Mesenchymal stem cell (in vitro differentiated cells and primary cell): ENCODE results near the gene FLT4.

ENCODE experiments used
- DNase-seq: peaks from one replicate; pipeline ENCODE4 v3.0.0-alpha.2; 2013
- H2AFZ ChIP-seq: one replicate; pipeline ENCODE4 v1.6.1; 2013; ENCODE audit warnings: low read depth, mild to moderate bottlenecking, control low read depth, inconsistent platforms, low read length, moderate library complexity
- H2AK5ac ChIP-seq: 2 replicates; pipeline ENCODE4 v1.6.1; 2013; ENCODE audit warnings: low read length, moderate library complexity, mild to moderate bottlenecking, inconsistent platforms; ENCODE audit not compliant: severe bottlenecking
- H2BK120ac ChIP-seq: one replicate; pipeline ENCODE4 v1.6.1; 2013; ENCODE audit warnings: low read depth, mild to moderate bottlenecking, inconsistent platforms, low read length, moderate library complexity
- H2BK12ac ChIP-seq, 2 experiments: one replicate each; pipeline ENCODE4 v1.6.1; 2013; ENCODE audit warnings: inconsistent platforms in 2 of 2, low read length in 2 of 2, mild to moderate bottlenecking in 2 of 2, moderate library complexity in 2 of 2, control low read depth in 1 of 2
- H2BK15ac ChIP-seq: one replicate; pipeline ENCODE4 v1.6.1; 2013; ENCODE audit warnings: mild to moderate bottlenecking, low read depth, inconsistent platforms; ENCODE audit not compliant: poor library complexity, severe bottlenecking
- H2BK5ac ChIP-seq: 2 replicates; pipeline ENCODE4 v1.6.1; 2013; ENCODE audit warnings: low read depth, mild to moderate bottlenecking, low read length, control low read depth, inconsistent platforms; ENCODE audit not compliant: poor library complexity, severe bottlenecking
- H3K14ac ChIP-seq, 2 experiments: one replicate each; pipeline ENCODE4 v1.6.1; 2013; ENCODE audit warnings: inconsistent platforms in 2 of 2, low read length in 2 of 2, control low read depth in 1 of 2, mild to moderate bottlenecking in 1 of 2, moderate library complexity in 1 of 2
- H3K18ac ChIP-seq, 2 experiments: one replicate each; pipeline ENCODE4 v1.6.1; 2013; ENCODE audit warnings: inconsistent platforms in 2 of 2, low read length in 2 of 2, control low read depth in 1 of 2, low read depth in 1 of 2, mild to moderate bottlenecking in 1 of 2
- H3K23ac ChIP-seq, 2 experiments: one replicate each; pipeline ENCODE4 v1.6.1; 2013; ENCODE audit warnings: inconsistent platforms in 2 of 2, low read length in 2 of 2, mild to moderate bottlenecking in 2 of 2, moderate library complexity in 2 of 2, control low read depth in 1 of 2
- H3K27ac ChIP-seq: 2 replicates; pipeline ENCODE4 v1.5.1; 2013; ENCODE audit warnings: mild to moderate bottlenecking, moderate library complexity, low read length, control low read depth, inconsistent platforms; ENCODE audit not compliant: poor library complexity, severe bottlenecking
- H3K27me3 ChIP-seq, 2 experiments: 2 replicates each; pipeline versions ENCODE4 v1.6.1 to v1.7.0; 2013; ENCODE audit warnings: low read length in 2 of 2, mild to moderate bottlenecking in 2 of 2, moderate library complexity in 2 of 2, control low read depth in 1 of 2, inconsistent platforms in 1 of 2; ENCODE audit not compliant: control insufficient read depth in 1 of 2, insufficient read depth in 1 of 2
- H3K36me3 ChIP-seq, 2 experiments: 2 replicates each; pipeline versions ENCODE4 v1.6.1 to v1.7.0; 2013; ENCODE audit warnings: low read length in 2 of 2, control low read depth in 1 of 2, inconsistent platforms in 1 of 2, low read depth in 1 of 2, mild to moderate bottlenecking in 1 of 2; ENCODE audit not compliant: insufficient read depth in 2 of 2, control insufficient read depth in 1 of 2
- H3K4ac ChIP-seq, 2 experiments: one replicate each; pipeline ENCODE4 v1.6.1; 2013; ENCODE audit warnings: inconsistent platforms in 2 of 2, low read length in 2 of 2, mild to moderate bottlenecking in 2 of 2, moderate library complexity in 2 of 2, control low read depth in 1 of 2, low read depth in 1 of 2
- H3K4me1 ChIP-seq: 2 replicates; pipeline ENCODE4 v1.6.1; 2013; ENCODE audit warnings: low read depth, low read length, control low read depth; ENCODE audit not compliant: control insufficient read depth, insufficient read depth
- H3K4me2 ChIP-seq: 2 replicates; pipeline ENCODE4 v1.6.1; 2013; ENCODE audit warnings: low read length, mild to moderate bottlenecking, inconsistent platforms; ENCODE audit not compliant: poor library complexity, severe bottlenecking
- H3K4me3 ChIP-seq, 2 experiments: 2 replicates each; pipeline versions ENCODE4 v1.5.1 to v1.7.0; 2013; ENCODE audit warnings: low read length in 2 of 2, mild to moderate bottlenecking in 2 of 2, control low read depth in 1 of 2, low read depth in 1 of 2; ENCODE audit not compliant: insufficient read depth in 1 of 2
- H3K79me1 ChIP-seq: replicated peaks from 2 replicates; pipeline ENCODE4 v1.6.1; 2013; ENCODE audit warnings: mild to moderate bottlenecking, control low read depth, low read length, inconsistent platforms; ENCODE audit not compliant: poor library complexity, severe bottlenecking
- H3K9ac ChIP-seq: 2 replicates; pipeline ENCODE4 v1.7.0; 2013; ENCODE audit warnings: mild to moderate bottlenecking, low read length, moderate library complexity
- H3K9me3 ChIP-seq: 2 replicates; pipeline ENCODE4 v1.7.0; 2013; ENCODE audit warnings: mild to moderate bottlenecking, low read length; ENCODE audit not compliant: control insufficient read depth
- H4K8ac ChIP-seq: one replicate; pipeline ENCODE4 v1.6.1; 2013; ENCODE audit warnings: inconsistent platforms, mild to moderate bottlenecking, low read length, moderate library complexity
- H4K91ac ChIP-seq: one replicate; pipeline ENCODE4 v1.6.1; 2013; ENCODE audit warnings: mild to moderate bottlenecking, low read length, inconsistent platforms
- WGBS: methylation state at CpG from one replicate; pipeline ENCODE4 v1.1.7; 2013; ENCODE audit warnings: mixed read lengths; 5-methylcytosine and 5-hydroxymethylcytosine counted together

FLT4 gene

DNA sequence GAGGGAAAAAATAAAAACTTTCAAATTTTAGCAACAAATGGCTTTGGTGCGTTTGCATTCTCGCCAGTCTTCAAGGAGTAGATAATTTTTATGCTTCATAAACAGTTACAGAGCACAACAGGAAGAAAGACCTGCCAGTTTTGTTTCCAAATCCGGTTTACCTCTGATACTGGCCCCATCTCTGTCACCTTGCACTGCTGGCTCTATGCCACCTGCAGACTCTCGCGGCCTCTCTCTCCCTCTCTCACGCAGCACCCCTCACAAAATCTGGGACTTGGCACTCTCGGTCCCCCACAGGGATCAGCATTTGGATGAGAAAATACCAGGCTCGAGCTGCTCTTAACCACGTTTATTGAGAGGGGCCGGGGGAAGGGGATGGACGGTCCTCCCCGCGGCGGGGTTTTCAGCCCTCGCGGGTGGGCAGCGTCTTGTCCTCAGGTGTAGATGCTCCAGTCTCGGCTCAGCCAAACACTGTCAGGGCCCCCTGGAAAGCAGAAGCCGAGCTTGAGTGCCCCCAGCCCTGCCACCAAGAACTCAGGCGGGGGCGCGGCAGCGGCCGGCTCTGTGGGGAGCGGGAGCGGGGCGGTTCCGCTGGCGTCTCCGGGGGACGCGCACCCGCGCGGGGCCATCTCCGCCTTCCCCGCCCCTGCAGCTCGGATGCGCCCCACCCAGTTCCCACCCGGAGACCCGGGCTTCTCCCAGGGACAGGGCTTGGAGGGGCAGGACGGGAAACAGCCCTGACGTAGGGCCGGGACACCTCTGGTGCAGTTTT lies 59.4 kb downstream of the FLT4 start:
- H2AK5ac ChIP-seq = no peak overlapping the region
- 17% methylated on average over 43 of the region's 44 CpGs for WGBS
- H3K4me1 ChIP-seq = peaks cover 20% of the 10 kb centered on the region
- no peak overlapping the region for H4K91ac ChIP-seq
- H3K27me3 ChIP-seq = peaks cover 57 to 63% of the 10 kb centered on the region in 2 experiments
- H3K27ac ChIP-seq = no peak overlapping the region
- H3K18ac ChIP-seq = no peak overlapping the region
- no peak overlapping the region for H3K4ac ChIP-seq
- H2BK5ac ChIP-seq = no peak overlapping the region
- no peak overlapping the region for H2BK12ac ChIP-seq
- no peak overlapping the region for H4K8ac ChIP-seq
- H3K79me1 ChIP-seq = no peaks in the 10 kb centered on the region
- H3K9me3 ChIP-seq = no peaks in the 10 kb centered on the region
- H2BK15ac ChIP-seq = no peak overlapping the region
- H3K36me3 ChIP-seq = no peaks in the 10 kb centered on the region
- DNase-seq = no peak
- no peak overlapping the region for H2AFZ ChIP-seq
- no peak overlapping the region for H3K23ac ChIP-seq
- H3K14ac ChIP-seq = no peak overlapping the region
- H3K4me3 ChIP-seq = peak overlapping the region in 1 of 2 experiments; percentile 20
- H3K4me2 ChIP-seq = peak overlapping the region; percentile 24
- H2BK120ac ChIP-seq = no peak overlapping the region
- no peak overlapping the region for H3K9ac ChIP-seq

DNA sequence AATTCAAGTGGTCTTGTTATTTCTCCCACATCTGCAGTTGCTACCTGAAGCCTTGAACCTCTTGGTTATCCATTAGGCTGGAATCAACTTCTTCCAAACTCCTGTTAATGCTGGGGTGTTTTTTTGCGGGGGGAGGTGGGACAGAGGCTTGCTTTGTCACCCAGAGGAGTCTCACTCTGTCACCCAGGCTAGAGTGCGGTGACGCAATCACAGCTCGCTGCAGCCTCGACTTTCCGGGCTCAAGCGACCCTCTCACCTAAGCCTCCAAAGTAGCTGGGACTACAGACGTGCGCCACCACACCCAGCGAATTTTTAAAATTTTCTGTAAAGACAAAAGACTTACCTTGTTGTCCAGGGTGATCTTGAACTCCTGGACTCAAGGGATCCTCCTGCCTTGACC lies 62.5 kb downstream of the FLT4 start:
- WGBS = 90% methylated on average over 10 of the region's 10 CpGs

DNA sequence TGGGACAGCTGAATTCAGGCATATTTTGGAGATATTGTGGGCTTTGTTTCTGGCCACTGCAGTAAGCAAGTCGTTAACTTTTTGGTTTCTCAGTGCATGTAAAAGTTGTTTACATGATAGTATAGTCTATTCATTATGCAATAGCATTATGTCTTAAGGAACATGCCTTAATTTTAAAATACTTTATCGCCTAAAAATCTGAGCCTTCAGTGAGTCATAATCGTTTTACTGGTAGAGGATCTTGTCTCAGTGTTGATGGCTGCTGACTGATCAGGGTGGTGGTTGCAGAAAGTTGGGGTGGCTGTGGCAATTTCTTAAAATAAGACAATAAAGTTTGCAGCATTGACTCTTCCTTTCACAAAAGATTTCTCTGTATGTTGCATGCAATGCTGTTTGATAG lies 63.2 kb downstream of the FLT4 start:
- Histone ChIP-seq H3K27ac (no peak overlapping the region), H2BK12ac (no peak overlapping the region), H2BK5ac (no peak overlapping the region), H2AK5ac (no peak overlapping the region), H2AFZ (no peak overlapping the region), H3K4ac (no peak overlapping the region), H2BK15ac (no peak overlapping the region), H3K9ac (no peak overlapping the region), H3K27me3 (peaks cover 34 to 38% of the 10 kb centered on the region in 2 experiments), H3K4me2 (no peak overlapping the region), H3K14ac (no peak overlapping the region), H3K4me3 (no peak overlapping the region), H3K79me1 (no peaks in the 10 kb centered on the region), H3K36me3 (no peaks in the 10 kb centered on the region), H3K23ac (no peak overlapping the region), H3K4me1 (peaks cover 12% of the 10 kb centered on the region), H3K18ac (no peak overlapping the region), H4K8ac (no peak overlapping the region), H3K9me3 (no peaks in the 10 kb centered on the region), H2BK120ac (no peak overlapping the region), H4K91ac (no peak overlapping the region)
- WGBS = 100% methylated on average over 3 of the region's 3 CpGs
- no peak for DNase-seq

More for the DNA sequence above, 62.5 kb downstream of the FLT4 start:
- Histone ChIP-seq H3K4me3 (no peak overlapping the region), H3K14ac (no peak overlapping the region), H3K9ac (no peak overlapping the region), H2BK15ac (no peak overlapping the region), H3K27ac (no peak overlapping the region), H2AK5ac (no peak overlapping the region), H3K4me2 (no peak overlapping the region), H2BK5ac (no peak overlapping the region), H3K27me3 (peaks cover 39 to 40% of the 10 kb centered on the region in 2 experiments), H3K9me3 (no peaks in the 10 kb centered on the region), H4K8ac (no peak overlapping the region), H3K36me3 (no peaks in the 10 kb centered on the region), H3K4me1 (peaks cover 18% of the 10 kb centered on the region), H2BK120ac (no peak overlapping the region), H3K18ac (no peak overlapping the region), H3K79me1 (no peaks in the 10 kb centered on the region), H3K4ac (no peak overlapping the region), H3K23ac (no peak overlapping the region), H4K91ac (no peak overlapping the region), H2AFZ (no peak overlapping the region), H2BK12ac (no peak overlapping the region)
- no peak for DNase-seq

DNA sequence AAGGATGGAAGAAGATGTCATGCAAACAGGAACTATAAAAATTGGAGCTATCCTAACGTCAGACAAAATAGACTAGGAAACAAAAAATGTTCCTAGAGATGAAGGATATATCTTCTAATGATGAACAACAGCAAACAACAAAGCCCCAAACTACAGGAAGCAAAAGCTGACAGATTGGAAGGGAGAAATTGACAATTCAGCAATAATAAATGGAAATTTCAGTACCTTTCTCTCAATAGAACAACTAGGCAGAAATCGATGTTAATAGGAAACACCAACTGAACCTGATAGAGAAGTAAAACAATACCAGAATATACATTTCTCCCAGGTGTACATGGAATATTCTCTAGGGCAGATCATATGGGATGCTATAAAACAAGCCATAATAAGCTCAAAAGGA lies 65.7 kb downstream of the FLT4 start:
- H3K4me2 ChIP-seq = no peak overlapping the region
- H3K27ac ChIP-seq = no peak overlapping the region
- H2AK5ac ChIP-seq = no peak overlapping the region
- H4K91ac ChIP-seq = no peak overlapping the region
- no peak overlapping the region for H2BK120ac ChIP-seq
- H2BK12ac ChIP-seq = no peak overlapping the region
- no peak overlapping the region for H3K4ac ChIP-seq
- WGBS = no CpG with 5 or more reads among the region's 2 CpGs
- no peak overlapping the region for H2BK5ac ChIP-seq
- no peak overlapping the region for H3K9ac ChIP-seq
- no peak overlapping the region for H2BK15ac ChIP-seq
- no peaks in the 10 kb centered on the region for H3K9me3 ChIP-seq
- H3K23ac ChIP-seq = no peak overlapping the region
- no peak overlapping the region for H3K18ac ChIP-seq
- no peak overlapping the region for H3K14ac ChIP-seq
- no peak for DNase-seq
- H2AFZ ChIP-seq = no peak overlapping the region
- H3K79me1 ChIP-seq = no peaks in the 10 kb centered on the region
- no peaks in the 10 kb centered on the region for H3K4me1 ChIP-seq
- peaks cover 0 to 8% of the 10 kb centered on the region in 2 experiments for H3K36me3 ChIP-seq
- H3K27me3 ChIP-seq = peaks cover 10 to 16% of the 10 kb centered on the region in 2 experiments
- no peak overlapping the region for H3K4me3 ChIP-seq
- H4K8ac ChIP-seq = no peak overlapping the region
